ENCODE data around the gene CSNK1G3.

Gene CSNK1G3

DNA sequence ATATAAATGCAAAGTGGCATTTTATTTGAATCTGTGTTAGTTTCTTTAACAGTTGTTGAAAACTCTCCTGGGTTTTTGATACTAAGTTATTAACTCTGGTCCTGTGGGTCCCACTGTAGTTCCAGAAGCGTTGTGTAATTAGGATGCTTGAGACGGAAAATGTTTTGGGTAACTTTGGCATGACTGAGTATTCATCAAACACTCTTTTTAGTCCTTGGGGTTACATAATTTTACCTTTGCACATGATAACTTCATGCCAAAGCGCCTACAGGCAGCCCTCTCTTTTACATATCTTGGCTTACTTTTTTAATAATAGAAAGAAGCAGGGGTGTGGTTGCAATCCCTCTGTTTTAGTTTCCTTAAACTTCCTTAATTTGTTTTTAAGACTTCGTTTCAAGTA lies 12.2 kb downstream of the CSNK1G3 start:
- Histone ChIP-seq H3K27ac (ENCODE audit: insufficient read depth in 1 of 2, low read depth in 1 of 2, low read length in 2 of 2, poor library complexity in 1 of 2, severe bottlenecking in 2 of 2) (no peak overlapping the region), H3K4me3 (ENCODE audit: control insufficient read depth in 1 of 7, extremely low read depth in 1 of 7, insufficient read depth in 4 of 7, low read depth in 2 of 7, low read length in 6 of 7) (no peak overlapping the region), H3K36me3 (ENCODE audit: control insufficient read depth in 4 of 4, insufficient read depth in 4 of 4, low read length in 3 of 4) (no peaks in the 10 kb centered on the region), H3K27me3 (replicated peaks in 2 of 5; ENCODE audit: control insufficient read depth in 4 of 5, insufficient read depth in 5 of 5, low read length in 4 of 5) (no peaks in the 10 kb centered on the region), H3K9me3 (ENCODE audit: control extremely low read depth in 1 of 5, control insufficient read depth in 4 of 5, insufficient read depth in 2 of 5, low read depth in 1 of 5, low read length in 4 of 5) (no peaks in the 10 kb centered on the region), H3K4me1 (ENCODE audit: control extremely low read depth in 1 of 4, control insufficient read depth in 4 of 4, insufficient read depth in 4 of 4, low read length in 3 of 4) (peaks cover 0 to 11% (median 5%) of the 10 kb centered on the region in 4 experiments)
- DNase-seq, result no peak
- CTCF ChIA-PET, result no interaction called here
- 80% methylated on average over 1 of the region's 4 CpGs for WGBS (ENCODE audit: insufficient coverage)
- POLR2A ChIA-PET, result no interaction called here

DNA sequence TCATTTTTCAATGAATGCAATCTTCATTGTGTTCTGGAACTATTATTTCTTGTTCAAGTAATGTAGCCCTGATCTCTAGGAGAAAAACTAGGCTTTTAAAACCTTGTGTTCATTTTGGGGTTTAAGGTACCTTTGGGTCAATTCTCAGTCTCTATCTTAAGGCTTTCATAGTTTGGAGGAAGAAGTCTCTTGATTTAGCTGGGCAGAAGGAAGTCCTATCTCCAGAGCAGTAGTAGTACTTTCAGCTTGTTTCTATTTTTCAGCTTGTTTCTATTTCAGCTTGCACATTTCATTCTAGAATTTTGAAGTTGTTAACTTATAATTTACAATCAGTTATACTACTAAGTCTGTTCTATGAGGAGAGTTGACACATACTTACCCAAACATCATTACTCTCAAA lies 15.2 kb downstream of the CSNK1G3 start:
- POLR2A ChIA-PET, result no interaction called here
- H3K36me3 ChIP-seq (ENCODE audit: control insufficient read depth in 4 of 4, insufficient read depth in 4 of 4, low read length in 3 of 4), result no peaks in the 10 kb centered on the region
- H3K9me3 ChIP-seq (ENCODE audit: control extremely low read depth in 1 of 5, control insufficient read depth in 4 of 5, insufficient read depth in 2 of 5, low read depth in 1 of 5, low read length in 4 of 5), result no peaks in the 10 kb centered on the region
- DNase-seq, result no peak
- no peaks in the 10 kb centered on the region for H3K27me3 ChIP-seq (replicated peaks in 2 of 5; ENCODE audit: control insufficient read depth in 4 of 5, insufficient read depth in 5 of 5, low read length in 4 of 5)
- H3K4me1 ChIP-seq (ENCODE audit: control extremely low read depth in 1 of 4, control insufficient read depth in 4 of 4, insufficient read depth in 4 of 4, low read length in 3 of 4), result peaks cover 0 to 9% (median 5%) of the 10 kb centered on the region in 4 experiments
- CTCF ChIA-PET, result interaction anchor here (0.8 kb wide), 1 partner anchor 9 kb away, joined by 3 read pairs; no protein-coding TSS in a partner anchor
- no peak overlapping the region for H3K27ac ChIP-seq (ENCODE audit: insufficient read depth in 1 of 2, low read depth in 1 of 2, low read length in 2 of 2, poor library complexity in 1 of 2, severe bottlenecking in 2 of 2)
- H3K4me3 ChIP-seq (ENCODE audit: control insufficient read depth in 1 of 7, extremely low read depth in 1 of 7, insufficient read depth in 4 of 7, low read depth in 2 of 7, low read length in 6 of 7), result no peak overlapping the region

DNA sequence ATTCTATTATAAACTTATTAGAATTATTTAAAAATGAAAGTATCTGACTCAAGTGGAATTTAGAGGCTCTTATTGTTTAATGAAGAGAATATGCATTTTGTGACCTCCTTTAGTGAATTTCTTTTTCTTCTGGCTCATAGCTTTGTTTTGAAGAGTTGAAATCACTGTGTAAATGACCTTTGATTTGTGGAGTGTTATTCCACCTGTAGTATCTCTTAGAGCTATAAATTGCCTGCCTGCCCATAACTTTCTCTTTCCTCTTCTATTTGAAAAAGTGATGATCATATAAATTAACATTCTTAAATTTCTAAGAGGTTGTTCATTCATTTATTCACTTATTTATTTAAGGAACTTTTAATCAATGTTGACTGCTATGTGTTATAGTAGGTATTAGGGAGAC lies 16.1 kb downstream of the CSNK1G3 start:
- ChIA-PET CTCF (no interaction called here), POLR2A (no interaction called here)
- H3K4me3 ChIP-seq (ENCODE audit: control insufficient read depth in 1 of 7, extremely low read depth in 1 of 7, insufficient read depth in 4 of 7, low read depth in 2 of 7, low read length in 6 of 7), result no peak overlapping the region
- peaks cover 0 to 9% (median 5%) of the 10 kb centered on the region in 4 experiments for H3K4me1 ChIP-seq (ENCODE audit: control extremely low read depth in 1 of 4, control insufficient read depth in 4 of 4, insufficient read depth in 4 of 4, low read length in 3 of 4)
- H3K27ac ChIP-seq (ENCODE audit: insufficient read depth in 1 of 2, low read depth in 1 of 2, low read length in 2 of 2, poor library complexity in 1 of 2, severe bottlenecking in 2 of 2), result no peak overlapping the region
- no peaks in the 10 kb centered on the region for H3K27me3 ChIP-seq (replicated peaks in 2 of 5; ENCODE audit: control insufficient read depth in 4 of 5, insufficient read depth in 5 of 5, low read length in 4 of 5)
- H3K9me3 ChIP-seq (ENCODE audit: control extremely low read depth in 1 of 5, control insufficient read depth in 4 of 5, insufficient read depth in 2 of 5, low read depth in 1 of 5, low read length in 4 of 5), result no peaks in the 10 kb centered on the region
- H3K36me3 ChIP-seq (ENCODE audit: control insufficient read depth in 4 of 4, insufficient read depth in 4 of 4, low read length in 3 of 4), result no peaks in the 10 kb centered on the region
- no peak for DNase-seq

DNA sequence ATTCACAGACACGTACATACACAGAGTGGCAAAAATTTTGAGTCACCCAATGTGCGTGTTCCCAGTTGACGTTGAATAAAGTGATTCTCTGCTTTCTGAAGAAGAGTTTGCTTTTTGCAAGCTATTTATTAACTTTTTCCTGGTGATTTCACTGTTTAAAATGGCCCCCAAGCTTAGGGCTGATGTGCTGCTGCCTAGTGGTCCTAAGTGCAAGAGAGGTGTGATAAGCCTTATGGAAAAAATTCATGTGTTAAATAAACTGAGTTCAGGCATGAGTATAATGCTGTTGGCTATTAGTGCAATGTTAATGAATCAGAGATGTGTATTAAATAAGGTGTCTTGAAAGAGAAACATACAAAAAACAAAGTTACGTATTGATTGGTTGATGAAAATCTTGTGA lies 16.9 kb downstream of the CSNK1G3 start:
- Histone ChIP-seq H3K36me3 (ENCODE audit: control insufficient read depth in 4 of 4, insufficient read depth in 4 of 4, low read length in 3 of 4) (no peaks in the 10 kb centered on the region), H3K27me3 (replicated peaks in 2 of 5; ENCODE audit: control insufficient read depth in 4 of 5, insufficient read depth in 5 of 5, low read length in 4 of 5) (no peaks in the 10 kb centered on the region), H3K9me3 (ENCODE audit: control extremely low read depth in 1 of 5, control insufficient read depth in 4 of 5, insufficient read depth in 2 of 5, low read depth in 1 of 5, low read length in 4 of 5) (no peaks in the 10 kb centered on the region), H3K4me1 (ENCODE audit: control extremely low read depth in 1 of 4, control insufficient read depth in 4 of 4, insufficient read depth in 4 of 4, low read length in 3 of 4) (peaks cover 0 to 8% (median 4%) of the 10 kb centered on the region in 4 experiments), H3K4me3 (ENCODE audit: control insufficient read depth in 1 of 7, extremely low read depth in 1 of 7, insufficient read depth in 4 of 7, low read depth in 2 of 7, low read length in 6 of 7) (no peak overlapping the region), H3K27ac (ENCODE audit: insufficient read depth in 1 of 2, low read depth in 1 of 2, low read length in 2 of 2, poor library complexity in 1 of 2, severe bottlenecking in 2 of 2) (no peak overlapping the region)
- POLR2A ChIA-PET, result no interaction called here
- CTCF ChIA-PET, result interaction anchor here (1.0 kb wide), 1 partner anchor 14 kb away, joined by 3 read pairs; no protein-coding TSS in a partner anchor
- DNase-seq, result no peak
- 93% methylated on average over 3 of the region's 4 CpGs for WGBS (ENCODE audit: insufficient coverage)

DNA sequence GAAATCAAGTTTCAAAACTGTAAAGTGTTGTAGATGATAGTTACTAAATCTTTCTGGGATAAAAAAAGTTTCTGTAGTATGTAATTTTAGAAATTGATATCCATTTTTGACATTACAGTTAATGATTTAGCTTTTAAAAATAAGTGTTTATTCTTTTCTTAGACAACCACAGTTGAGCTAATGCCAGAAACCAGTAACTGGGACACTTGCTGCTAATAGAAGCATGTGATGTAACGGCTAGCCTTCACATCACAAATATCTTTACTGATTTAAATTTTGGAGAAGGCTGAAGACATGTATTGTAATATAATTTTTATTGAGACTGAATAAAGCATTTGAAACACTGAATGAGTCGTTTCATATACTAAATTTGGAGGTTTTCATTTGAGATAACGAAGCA lies 18.8 kb downstream of the CSNK1G3 start:
- Histone ChIP-seq H3K27ac (ENCODE audit: insufficient read depth in 1 of 2, low read depth in 1 of 2, low read length in 2 of 2, poor library complexity in 1 of 2, severe bottlenecking in 2 of 2) (no peak overlapping the region), H3K27me3 (replicated peaks in 2 of 5; ENCODE audit: control insufficient read depth in 4 of 5, insufficient read depth in 5 of 5, low read length in 4 of 5) (no peaks in the 10 kb centered on the region), H3K36me3 (ENCODE audit: control insufficient read depth in 4 of 4, insufficient read depth in 4 of 4, low read length in 3 of 4) (no peaks in the 10 kb centered on the region), H3K9me3 (ENCODE audit: control extremely low read depth in 1 of 5, control insufficient read depth in 4 of 5, insufficient read depth in 2 of 5, low read depth in 1 of 5, low read length in 4 of 5) (no peaks in the 10 kb centered on the region), H3K4me1 (ENCODE audit: control extremely low read depth in 1 of 4, control insufficient read depth in 4 of 4, insufficient read depth in 4 of 4, low read length in 3 of 4) (peaks cover 0 to 2% (median 0%) of the 10 kb centered on the region in 4 experiments), H3K4me3 (ENCODE audit: control insufficient read depth in 1 of 7, extremely low read depth in 1 of 7, insufficient read depth in 4 of 7, low read depth in 2 of 7, low read length in 6 of 7) (no peak overlapping the region)
- DNase-seq, result no peak
- ChIA-PET POLR2A (no interaction called here), CTCF (no interaction called here)
- no CpG with 5 or more reads among the region's 3 CpGs for WGBS (ENCODE audit: insufficient coverage)

DNA sequence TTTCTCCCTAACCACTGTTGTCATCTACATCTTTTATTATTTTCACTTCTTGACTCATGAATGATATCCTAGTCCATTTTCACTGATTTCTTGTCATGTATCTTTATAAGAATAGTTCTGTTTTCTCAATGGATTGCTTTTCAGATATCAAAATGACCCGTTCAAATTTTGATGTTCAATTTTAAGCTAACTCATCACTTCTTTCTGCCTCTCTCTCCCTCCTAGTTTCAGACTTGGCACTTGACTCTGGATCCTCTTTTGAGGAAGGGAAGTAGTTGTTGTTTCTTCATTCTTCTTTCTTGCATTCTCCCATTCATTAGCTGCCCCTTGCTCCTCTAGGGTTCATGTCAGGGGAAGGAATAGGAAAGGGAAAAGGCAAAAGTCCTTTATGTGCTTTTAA lies 23.7 kb downstream of the CSNK1G3 start:
- H3K27me3 ChIP-seq (replicated peaks in 2 of 5; ENCODE audit: control insufficient read depth in 4 of 5, insufficient read depth in 5 of 5, low read length in 4 of 5), result no peaks in the 10 kb centered on the region
- no peak for DNase-seq
- POLR2A ChIA-PET, result no interaction called here
- H3K4me1 ChIP-seq (ENCODE audit: control extremely low read depth in 1 of 4, control insufficient read depth in 4 of 4, insufficient read depth in 4 of 4, low read length in 3 of 4), result no peaks in the 10 kb centered on the region
- H3K9me3 ChIP-seq (ENCODE audit: control extremely low read depth in 1 of 5, control insufficient read depth in 4 of 5, insufficient read depth in 2 of 5, low read depth in 1 of 5, low read length in 4 of 5), result peaks cover 0 to 3% (median 0%) of the 10 kb centered on the region in 5 experiments
- peaks cover 0 to 2% (median 0%) of the 10 kb centered on the region in 4 experiments for H3K36me3 ChIP-seq (ENCODE audit: control insufficient read depth in 4 of 4, insufficient read depth in 4 of 4, low read length in 3 of 4)
- CTCF ChIA-PET, result interaction anchor here (1.4 kb wide), 1 partner anchor 9 kb away, joined by 3 read pairs; no protein-coding TSS in a partner anchor
- no CpG with 5 or more reads among the region's 1 CpG for WGBS (ENCODE audit: insufficient coverage)
- no peak overlapping the region for H3K27ac ChIP-seq (ENCODE audit: insufficient read depth in 1 of 2, low read depth in 1 of 2, low read length in 2 of 2, poor library complexity in 1 of 2, severe bottlenecking in 2 of 2)
- no peak overlapping the region for H3K4me3 ChIP-seq (ENCODE audit: control insufficient read depth in 1 of 7, extremely low read depth in 1 of 7, insufficient read depth in 4 of 7, low read depth in 2 of 7, low read length in 6 of 7)

DNA sequence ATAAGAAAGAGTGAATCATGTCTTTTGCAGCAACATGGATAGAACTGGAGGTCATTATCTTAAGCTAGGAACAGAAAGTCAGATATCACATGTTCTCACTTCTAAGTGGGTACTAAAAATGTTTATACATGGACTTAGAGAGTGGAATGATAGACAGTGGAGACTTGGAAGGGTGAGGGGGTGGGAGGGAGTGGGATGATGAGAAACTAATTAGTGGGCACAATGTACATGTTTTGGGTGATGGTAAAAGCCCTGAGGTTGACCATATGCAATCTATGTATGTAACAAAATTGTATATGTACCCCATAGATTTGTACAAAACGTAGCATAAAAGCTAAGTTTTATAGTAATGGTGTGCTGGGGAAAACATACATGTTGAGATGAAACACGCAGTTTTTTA lies 25.3 kb downstream of the CSNK1G3 start:
- Histone ChIP-seq H3K4me3 (ENCODE audit: control insufficient read depth in 1 of 7, extremely low read depth in 1 of 7, insufficient read depth in 4 of 7, low read depth in 2 of 7, low read length in 6 of 7) (no peak overlapping the region), H3K9me3 (ENCODE audit: control extremely low read depth in 1 of 5, control insufficient read depth in 4 of 5, insufficient read depth in 2 of 5, low read depth in 1 of 5, low read length in 4 of 5) (peaks cover 0 to 3% (median 0%) of the 10 kb centered on the region in 5 experiments), H3K4me1 (ENCODE audit: control extremely low read depth in 1 of 4, control insufficient read depth in 4 of 4, insufficient read depth in 4 of 4, low read length in 3 of 4) (no peaks in the 10 kb centered on the region), H3K27ac (ENCODE audit: insufficient read depth in 1 of 2, low read depth in 1 of 2, low read length in 2 of 2, poor library complexity in 1 of 2, severe bottlenecking in 2 of 2) (no peak overlapping the region), H3K36me3 (ENCODE audit: control insufficient read depth in 4 of 4, insufficient read depth in 4 of 4, low read length in 3 of 4) (peaks cover 0 to 2% (median 0%) of the 10 kb centered on the region in 4 experiments), H3K27me3 (replicated peaks in 2 of 5; ENCODE audit: control insufficient read depth in 4 of 5, insufficient read depth in 5 of 5, low read length in 4 of 5) (no peaks in the 10 kb centered on the region)
- ChIA-PET CTCF (no interaction called here), POLR2A (no interaction called here)
- no CpG with 5 or more reads among the region's 2 CpGs for WGBS (ENCODE audit: insufficient coverage)
- DNase-seq, result no peak
